ENCODE results near the gene CDH4. TPM values are rescaled to one million over a fixed set of nuclear protein-coding genes. Genes with fewer than 3 reads are reported as not detected.

Gene CDH4
- total RNA-seq, 1 experiment from 2014 or later: 5.3 TPM

- Mint-ChIP-seq H3K4me1 (peaks cover 19% of the 10 kb centered on the region), H3K9me3 (no peaks in the 10 kb centered on the region), H3K27ac (no peak overlapping the region), H3K27me3 (ENCODE audit: low read depth) (no peaks in the 10 kb centered on the region), H3K36me3 (no peaks in the 10 kb centered on the region), H3K4me3 (no peak overlapping the region)
- TF ChIP-seq NR1H2 (CRISPR knock-in tag; IDR thresholded peaks at IDR 0.05): no peak
- TF ChIP-seq USF1 (CRISPR knock-in tag; IDR thresholded peaks at IDR 0.05): no peak
- TF ChIP-seq FOXK1 (CRISPR knock-in tag; IDR thresholded peaks at IDR 0.05): no peak
- TF ChIP-seq ZNF532 (CRISPR knock-in tag; IDR thresholded peaks at IDR 0.05; ENCODE audit: borderline replicate concordance): no peak
- no peak for TF ChIP-seq FOXJ3 (CRISPR knock-in tag; IDR thresholded peaks at IDR 0.05; ENCODE audit: borderline replicate concordance)
- TF ChIP-seq E2F4 (CRISPR knock-in tag; IDR thresholded peaks at IDR 0.05; ENCODE audit: borderline replicate concordance, low read depth): no peak
- no peak for TF ChIP-seq NR3C1 (CRISPR knock-in tag; conservative IDR thresholded peaks at IDR 0.05; ENCODE audit: low read depth)
- TF ChIP-seq ZNF232 (CRISPR knock-in tag; IDR thresholded peaks at IDR 0.05): no peak
- no peak for TF ChIP-seq FOXP4 (CRISPR knock-in tag; IDR thresholded peaks at IDR 0.05)
- no peak for TF ChIP-seq OVOL2 (CRISPR knock-in tag; IDR thresholded peaks at IDR 0.05; ENCODE audit: borderline replicate concordance)
- no peak for TF ChIP-seq NR2C2 (CRISPR knock-in tag; IDR thresholded peaks at IDR 0.05)
- TF ChIP-seq MXD4 (CRISPR knock-in tag; IDR thresholded peaks at IDR 0.05; ENCODE audit: borderline replicate concordance): no peak
- TF ChIP-seq SP1 (CRISPR knock-in tag; conservative IDR thresholded peaks at IDR 0.05): no peak
- no peak for TF ChIP-seq RELA (CRISPR knock-in tag; IDR thresholded peaks at IDR 0.05; ENCODE audit: borderline replicate concordance)
- no peak for TF ChIP-seq KAT7 (CRISPR knock-in tag; IDR thresholded peaks at IDR 0.05; ENCODE audit: borderline replicate concordance)
- no peak for TF ChIP-seq ZNF219 (CRISPR knock-in tag; IDR thresholded peaks at IDR 0.05; ENCODE audit: borderline replicate concordance)
- no peak for TF ChIP-seq ERG (CRISPR knock-in tag; IDR thresholded peaks at IDR 0.05)
- TF ChIP-seq ESRRA (CRISPR knock-in tag; IDR thresholded peaks at IDR 0.05; ENCODE audit: borderline replicate concordance): no peak
- TF ChIP-seq IRF2 (CRISPR knock-in tag; IDR thresholded peaks at IDR 0.05; ENCODE audit: borderline replicate concordance, low read depth): no peak
- DNase-seq (ENCODE audit: low spot score): no peak
- ChIA-PET POLR2A (no interaction called here), CTCF (interaction anchor here (1.0 to 1.8 kb wide), 3 partner anchors 20 to 255 kb away, joined by 3 to 6 read pairs (median 3); no protein-coding TSS in a partner anchor)
- ATAC-seq: no peak
Observed at GRCh38 chr20:61954276-61955021, 702.4 kb downstream of the CDH4 start.
